HepG2 (cell line): ENCODE data around the gene ATR. TPM values are rescaled to one million over a fixed set of nuclear protein-coding genes. Genes with fewer than 3 reads are reported as not detected.

Experiments
- HDAC1 ChIP-seq: sonication (generic); formaldehyde crosslinking; IDR thresholded peaks from 2 replicates; pipeline ENCODE4 v1.5.1; 2020; ENCODE audit warnings: mild to moderate bottlenecking, missing genetic modification reagents
- MIER2 ChIP-seq: IDR thresholded peaks from 2 replicates; pipeline ENCODE4 v1.6.1; 2016; ENCODE audit warnings: missing biosample characterization, missing genetic modification reagents
- MYNN ChIP-seq: sonication (generic); formaldehyde crosslinking; IDR thresholded peaks from 2 replicates; pipeline ENCODE4 v1.4.0; 2020; ENCODE audit warnings: mild to moderate bottlenecking, low read depth, missing genetic modification reagents
- PRDM10 ChIP-seq: sonication (generic); formaldehyde crosslinking; IDR thresholded peaks from 2 replicates; pipeline ENCODE4 v1.4.0; 2020; ENCODE audit warnings: low read depth, missing genetic modification reagents
- RXRB ChIP-seq: IDR thresholded peaks from 2 replicates; pipeline ENCODE4 v1.6.1; 2016; ENCODE audit warnings: borderline replicate concordance, missing genetic modification reagents, missing compliant biosample characterization
- SNAPC5 ChIP-seq: sonication (generic); formaldehyde crosslinking; IDR thresholded peaks from 2 replicates; pipeline ENCODE4 v1.8.1; 2023; ENCODE audit warnings: mild to moderate bottlenecking, missing genetic modification reagents, borderline replicate concordance
- SRSF4 ChIP-seq: fragments of 200-400 bp; formaldehyde crosslinking; IDR thresholded peaks from one replicate; pipeline ENCODE4 v1.6.1; 2018; ENCODE audit warnings: mild to moderate bottlenecking, low read depth, low read length, moderate library complexity; ENCODE audit not compliant: poor library complexity, severe bottlenecking
- TP53 ChIP-seq: sonication (generic); formaldehyde crosslinking; conservative IDR thresholded peaks from 2 replicates; pipeline ENCODE4 v1.4.0; 2020; ENCODE audit warnings: missing genetic modification reagents
- TRAFD1 ChIP-seq: sonication (generic); formaldehyde crosslinking; IDR thresholded peaks from 2 replicates; pipeline ENCODE4 v1.5.1; 2020; ENCODE audit warnings: missing genetic modification reagents, mild to moderate bottlenecking, borderline replicate concordance
- ZFP41 ChIP-seq: sonication (generic); formaldehyde crosslinking; IDR thresholded peaks from 2 replicates; pipeline ENCODE4 v1.4.0; 2020; ENCODE audit warnings: mild to moderate bottlenecking, missing genetic modification reagents, borderline replicate concordance
- ZMYM2 ChIP-seq: sonication (generic); formaldehyde crosslinking; IDR thresholded peaks from 2 replicates; pipeline ENCODE4 v1.8.0; 2022; ENCODE audit warnings: mild to moderate bottlenecking, missing genetic modification reagents
- ZNF331 ChIP-seq: sonication (generic); formaldehyde crosslinking; IDR thresholded peaks from 2 replicates; pipeline ENCODE4 v1.4.0; 2020; ENCODE audit warnings: missing genetic modification reagents
- ZNF432 ChIP-seq: sonication (generic); formaldehyde crosslinking; IDR thresholded peaks from 2 replicates; pipeline ENCODE4 v1.5.0; 2020; ENCODE audit warnings: missing genetic modification reagents, mild to moderate bottlenecking, borderline replicate concordance
- ZNF512 ChIP-seq: sonication (generic); formaldehyde crosslinking; IDR thresholded peaks from 2 replicates; pipeline ENCODE4 v1.4.0; 2020; ENCODE audit warnings: mild to moderate bottlenecking, missing genetic modification reagents
- ZNF543 ChIP-seq: sonication (generic); formaldehyde crosslinking; IDR thresholded peaks from 2 replicates; pipeline ENCODE4 v1.4.0; 2020; ENCODE audit warnings: mild to moderate bottlenecking, missing genetic modification reagents
- ZNF619 ChIP-seq: sonication (generic); formaldehyde crosslinking; IDR thresholded peaks from 2 replicates; pipeline ENCODE4 v1.4.0; 2020; ENCODE audit warnings: mild to moderate bottlenecking, missing genetic modification reagents
- ZNF7 ChIP-seq: IDR thresholded peaks from 2 replicates; pipeline ENCODE4 v1.6.1; 2016; ENCODE audit warnings: missing biosample characterization, missing genetic modification reagents
- ZNF782 ChIP-seq: sonication (generic); formaldehyde crosslinking; IDR thresholded peaks from 2 replicates; pipeline ENCODE4 v1.4.0; 2020; ENCODE audit warnings: missing genetic modification reagents, mild to moderate bottlenecking, borderline replicate concordance
- polyA plus RNA-seq, 8 experiments: library from polyadenylated mRNA; depleted of rRNA in 3 of 8; stranded (reverse) in 7 of 8; unstranded in 1 of 8; fragments of >200 nt; fragmentation: Illumina TruSeq in 4 of 8; extraction: Trizol in 4 of 8; gene quantifications; 2 replicates each; pipeline versions ENCODE4 v1.2.1 to v1.2.3, GENCODE V29; 2011 to 2016; ENCODE audit warnings: low read depth in 4 of 8, missing spikeins in 1 of 8, mixed read lengths in 1 of 8; ENCODE audit not compliant: insufficient read depth in 1 of 8
- total RNA-seq, 5 experiments: library from RNA; depleted of rRNA; stranded (reverse); fragments of >200 nt; fragmentation: Illumina TruSeq; extraction: Trizol; gene quantifications; 2 replicates each; pipeline ENCODE4 v1.2.3, GENCODE V29; 2016; ENCODE audit warnings: low read depth in 1 of 5

The ATR gene
- total and polyA plus RNA-seq, 2 of the 13 experiments (the other 11 are each of a cell fraction or from before 2014, with no cell fraction given) = 6.6 to 17.0 TPM

- TF ChIP-seq SRSF4 (no peak), ZNF619 (peak; percentile 72; the same call in 1 of the 2 replicates), ZFP41 (CRISPR knock-in tag) (peak; percentile 49; the same call in 1 of the 2 replicates), MIER2 (CRISPR knock-in tag) (0 out of 2 replicates have a peak, but pooled peaks have one; percentile 17), HDAC1 (CRISPR knock-in tag) (peak; percentile 29), ZMYM2 (CRISPR knock-in tag) (no peak), TRAFD1 (no peak), PRDM10 (CRISPR knock-in tag) (0 out of 2 replicates have a peak, but pooled peaks have one; percentile 21), ZNF512 (CRISPR knock-in tag) (0 out of 2 replicates have a peak, but pooled peaks have one; percentile 14), TP53 (CRISPR knock-in tag) (no peak), MYNN (CRISPR knock-in tag) (no peak), ZNF432 (CRISPR knock-in tag) (no peak), ZNF782 (no peak), RXRB (CRISPR knock-in tag) (peak; percentile 78), ZNF7 (CRISPR knock-in tag) (no peak), ZNF543 (CRISPR knock-in tag) (no peak), ZNF331 (CRISPR knock-in tag) (peak; percentile 86), SNAPC5 (CRISPR knock-in tag) (no peak)
Measured at GRCh38 chr3:142447852-142448823, 130.4 kb downstream of the ATR start, which contains the start of gene XRN1 (continued).
